IMR-90 (cell line): ENCODE results near the gene UPB1. TPM values are rescaled to one million over a fixed set of nuclear protein-coding genes. Genes with fewer than 3 reads are reported as not detected.

ENCODE experiments used
- ATAC-seq: fragments of 200-7000 bp; cut with Tn5 transposase; 2 replicates; pipeline ENCODE4 v1.9.1; 2020; ENCODE audit warnings: low read depth, mild to moderate bottlenecking, moderate library complexity
- BruUV-seq: library from RNA; stranded (reverse); fragments of 400-500 nt; replicated peaks from 2 replicates; lab custom pipeline; 2021; lab: Mats Ljungman, UMichigan
- CTCF ChIA-PET: fragments of 300-600 bp; formaldehyde crosslinking; extraction: SDS; loops from one replicate; lab custom pipeline; 2021; ENCODE audit warnings: antibody characterized with exemption; lab: Yijun Ruan, JAX
- POLR2A ChIA-PET: fragments of 300-600 bp; sonication (Branson Sonifier 250); formaldehyde crosslinking; loops from one replicate; lab custom pipeline; 2022; ENCODE audit warnings: antibody characterized with exemption; ENCODE audit not compliant: unreplicated experiment; lab: Charles Lee
- DNase-seq: peaks from one replicate; pipeline ENCODE4 v3.0.0; 2013
- H2AFZ ChIP-seq: replicated peaks from 2 replicates; pipeline ENCODE3; 2013; ENCODE audit warnings: low read length, mild to moderate bottlenecking; ENCODE audit not compliant: poor library complexity
- H2AK5ac ChIP-seq: 2 replicates; pipeline ENCODE4 v1.6.1; 2013; ENCODE audit warnings: low read depth, low read length, inconsistent platforms
- H2AK9ac ChIP-seq: replicated peaks from 2 replicates; pipeline ENCODE3; 2013; ENCODE audit warnings: mild to moderate bottlenecking, low read depth, low read length, moderate library complexity; ENCODE audit not compliant: poor library complexity
- H2BK120ac ChIP-seq: 2 replicates; pipeline ENCODE4 v1.6.1; 2013; ENCODE audit warnings: low read depth, low read length, inconsistent platforms
- H2BK15ac ChIP-seq: 3 replicates; pipeline ENCODE4 v1.6.1; 2013; ENCODE audit warnings: low read depth, low read length, inconsistent platforms
- H2BK20ac ChIP-seq: 2 replicates; pipeline ENCODE4 v1.6.1; 2013; ENCODE audit warnings: low read depth, mild to moderate bottlenecking, inconsistent platforms, low read length, moderate library complexity
- H2BK5ac ChIP-seq: 2 replicates; pipeline ENCODE4 v1.6.1; 2013; ENCODE audit warnings: mild to moderate bottlenecking, low read depth, low read length, inconsistent platforms; ENCODE audit not compliant: poor library complexity, severe bottlenecking
- H3K14ac ChIP-seq: replicated peaks from 2 replicates; pipeline ENCODE4 v1.6.1; 2013; ENCODE audit warnings: low read depth, low read length, inconsistent platforms
- H3K18ac ChIP-seq: 2 replicates; pipeline ENCODE4 v1.6.1; 2013; ENCODE audit warnings: low read depth, low read length, control low read depth
- H3K23ac ChIP-seq: 2 replicates; pipeline ENCODE4 v1.6.1; 2013; ENCODE audit warnings: low read depth, low read length, inconsistent platforms
- H3K27ac ChIP-seq: 2 replicates; pipeline ENCODE4 v1.5.1; 2013; ENCODE audit warnings: mild to moderate bottlenecking, control low read depth, low read length; ENCODE audit not compliant: insufficient read depth
- H3K27me3 ChIP-seq: 2 replicates; pipeline ENCODE4 v1.6.1; 2013; ENCODE audit warnings: low read length; ENCODE audit not compliant: control insufficient read depth, insufficient read depth
- H3K36me3 ChIP-seq: 2 replicates; pipeline ENCODE4 v1.6.1; 2013; ENCODE audit warnings: low read length, mixed read lengths; ENCODE audit not compliant: control insufficient read depth, insufficient read depth
- H3K4ac ChIP-seq: 2 replicates; pipeline ENCODE4 v1.6.1; 2013; ENCODE audit warnings: low read depth, low read length, inconsistent platforms
- H3K4me1 ChIP-seq: 2 replicates; pipeline ENCODE4 v1.6.1; 2013; ENCODE audit warnings: low read length, mixed read lengths; ENCODE audit not compliant: control insufficient read depth, insufficient read depth
- H3K4me2 ChIP-seq: 2 replicates; pipeline ENCODE4 v1.6.1; 2013; ENCODE audit warnings: low read depth, mild to moderate bottlenecking, control low read depth, low read length, moderate library complexity
- H3K4me3 ChIP-seq: 2 replicates; pipeline ENCODE4 v1.5.1; 2013; ENCODE audit warnings: low read depth, mild to moderate bottlenecking, control low read depth, low read length, moderate library complexity; ENCODE audit not compliant: insufficient read depth
- H3K56ac ChIP-seq: 2 replicates; pipeline ENCODE4 v1.6.1; 2013; ENCODE audit warnings: low read length, inconsistent platforms; ENCODE audit not compliant: insufficient read depth; ENCODE audit errors: extremely low read depth
- H3K79me1 ChIP-seq, 2 experiments: 2 replicates each; pipeline ENCODE4 v1.6.1; 2013; ENCODE audit warnings: low read length in 2 of 2, inconsistent platforms in 1 of 2, low read depth in 1 of 2
- H3K9ac ChIP-seq: 2 replicates; pipeline ENCODE4 v1.6.1; 2013; ENCODE audit warnings: low read depth, low read length, control low read depth
- H3K9me1 ChIP-seq: 2 replicates; pipeline ENCODE4 v1.6.1; 2013; ENCODE audit warnings: low read length, inconsistent platforms; ENCODE audit not compliant: insufficient read depth
- H3K9me3 ChIP-seq: 2 replicates; pipeline ENCODE4 v1.6.1; 2013; ENCODE audit warnings: low read length; ENCODE audit not compliant: control insufficient read depth, insufficient read depth
- H4K20me1 ChIP-seq: 2 replicates; pipeline ENCODE4 v1.6.1; 2013; ENCODE audit warnings: low read length, inconsistent platforms; ENCODE audit not compliant: insufficient read depth
- H4K5ac ChIP-seq: 2 replicates; pipeline ENCODE4 v1.6.1; 2013; ENCODE audit warnings: mild to moderate bottlenecking, low read depth, low read length, control low read depth
- H4K8ac ChIP-seq, 2 experiments: 2 replicates each; pipeline ENCODE4 v1.6.1; 2013; ENCODE audit warnings: low read depth in 2 of 2, low read length in 2 of 2, control low read depth in 1 of 2, inconsistent platforms in 1 of 2
- H4K91ac ChIP-seq: 2 replicates; pipeline ENCODE4 v1.6.1; 2013; ENCODE audit warnings: low read depth, low read length, inconsistent platforms; ENCODE audit not compliant: insufficient read depth
- BHLHE40 ChIP-seq: fragments of 150-350 bp; IDR thresholded peaks from 2 replicates; pipeline ENCODE4 v1.6.1; 2016; ENCODE audit warnings: mild to moderate bottlenecking, low read depth, low read length
- RFX5 ChIP-seq: IDR thresholded peaks from 2 replicates; pipeline ENCODE4 v1.8.0; 2012; ENCODE audit warnings: low read depth, mild to moderate bottlenecking, low read length, moderate library complexity
- WGBS, 2 experiments: methylation state at CpG; one replicate each; pipeline versions ENCODE4 v1.1.5 to v1.1.7; 2013; ENCODE audit warnings: missing lambda C conversion rate in 2 of 2; ENCODE audit not compliant: insufficient read length in 1 of 2; ENCODE audit errors: extremely low coverage in 2 of 2; 5-methylcytosine and 5-hydroxymethylcytosine counted together
- dilution Hi-C: fragments of 300-500 bp; cut with HindIII; formaldehyde crosslinking; loops from one replicate; pipeline ENCODE4 v1.14.3; 2018; ENCODE audit warnings: low sequenced_read_pairs; ENCODE audit not compliant: unreplicated experiment
- in situ Hi-C: fragments of 300-500 bp; cut with MboI; formaldehyde crosslinking; loops from 3 replicates; pipeline ENCODE4 v1.14.3; 2019; ENCODE audit warnings: low sequenced_read_pairs, inconsistent platforms, mixed read lengths
- intact Hi-C: fragments of 100-400 bp; cut with micrococcal nuclease; formaldehyde crosslinking; loops from 2 replicates; pipeline ENCODE4 v1.10.0; 2022
- polyA plus RNA-seq, 3 experiments: library from polyadenylated mRNA; depleted of rRNA; stranded (reverse); fragments of >200 nt; gene quantifications; 2 replicates each; pipeline ENCODE4 v1.2.3, GENCODE V29; 2012; ENCODE audit warnings: low replicate concordance in 1 of 3
- total RNA-seq: library from RNA; depleted of rRNA; stranded (reverse); fragments of >200 nt; gene quantifications from 2 replicates; pipeline ENCODE4 v1.2.3, GENCODE V29; 2012

UPB1 gene
- total and polyA plus RNA-seq, 2 of the 4 experiments (the other 2 are of a cell fraction), result under 0.01 to 0.02 TPM

DNA sequence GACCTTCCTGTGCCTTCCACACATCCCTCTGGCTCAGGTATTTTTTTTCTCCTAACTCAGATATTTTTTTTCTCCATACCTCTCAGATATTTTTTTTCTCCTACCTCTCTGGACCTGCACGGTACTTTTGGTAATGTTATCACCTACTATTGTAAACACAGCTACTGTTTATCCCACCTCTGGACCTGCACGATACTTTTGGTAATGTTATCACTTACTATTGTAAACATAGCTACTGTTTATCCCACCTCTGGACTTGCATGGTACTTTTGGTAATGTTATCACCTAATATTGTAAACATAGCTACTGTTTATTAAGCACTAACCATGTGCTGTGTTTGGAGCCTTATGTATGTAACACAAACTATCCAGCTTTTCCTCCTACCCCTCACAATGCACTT, 12.1 kb upstream of the UPB1 start:
- H2BK20ac ChIP-seq, result no peak overlapping the region
- no peaks in the 10 kb centered on the region for H3K79me1 ChIP-seq
- H2AK5ac ChIP-seq, result no peak overlapping the region
- POLR2A ChIA-PET, result interaction anchor here (0.7 kb wide), 1 partner anchor 46 kb away, joined by 6 read pairs; no protein-coding TSS in a partner anchor
- CTCF ChIA-PET, result interaction anchor here (0.9 kb wide), 1 partner anchor 20 kb away, joined by 3 read pairs; no protein-coding TSS in a partner anchor
- peaks cover 2% of the 10 kb centered on the region; the same call in 1 of the 2 replicates for H3K4me1 ChIP-seq
- no peak overlapping the region for H4K5ac ChIP-seq
- H3K27ac ChIP-seq, result no peak overlapping the region
- ATAC-seq, result no peak
- no peak overlapping the region for H2AFZ ChIP-seq
- TF ChIP-seq BHLHE40, result peak; percentile 68; the same call in 1 of the 2 replicates
- no peak for TF ChIP-seq RFX5
- H4K20me1 ChIP-seq, result no peaks in the 10 kb centered on the region
- no peak overlapping the region for H4K91ac ChIP-seq
- in situ Hi-C loops (no loop called here), intact Hi-C loops (no loop called here), dilution Hi-C loops (no loop called here)
- H3K56ac ChIP-seq, result no peak overlapping the region
- no peak overlapping the region for H3K18ac ChIP-seq
- WGBS, 2 experiments, result no CpG with 5 or more reads among the region's 2 CpGs
- H3K4me2 ChIP-seq, result no peak overlapping the region
- no peaks in the 10 kb centered on the region for H3K27me3 ChIP-seq
- H2BK5ac ChIP-seq, result no peak overlapping the region
- peaks cover 9% of the 10 kb centered on the region for H3K9me1 ChIP-seq
- H3K9ac ChIP-seq, result no peak overlapping the region
- no peak for DNase-seq
- H2BK15ac ChIP-seq, result no peak overlapping the region
- no peak overlapping the region for H4K8ac ChIP-seq
- H2AK9ac ChIP-seq, result no peak overlapping the region
- H3K4me3 ChIP-seq, result no peak overlapping the region
- H2BK120ac ChIP-seq, result no peak overlapping the region
- BruUV-seq, result no TSS peak
- no peak overlapping the region for H3K14ac ChIP-seq
- H3K9me3 ChIP-seq, result no peaks in the 10 kb centered on the region
- H3K36me3 ChIP-seq, result no peaks in the 10 kb centered on the region
- no peak overlapping the region for H3K4ac ChIP-seq
- no peak overlapping the region for H3K23ac ChIP-seq
